Body of pancreas (tissue), 4 donors: ENCODE results near the gene PKD2.

Source experiments
- CTCF ChIP-seq, 7 experiments: fragments of 450-650 bp in 4 of 7; fragments of 200-600 bp in 3 of 7; sonication (generic) in 3 of 7; IDR thresholded peaks; one replicate each; pipeline ENCODE4 v1.5.1; 2016 to 2019; ENCODE audit warnings: antibody characterized with exemption in 7 of 7
- POLR2A ChIP-seq, 3 donors: fragments of 450-650 bp; IDR thresholded peaks; one replicate each; pipeline ENCODE4 v1.6.1; 2016; ENCODE audit warnings: antibody characterized with exemption in 3 of 3, mild to moderate bottlenecking in 2 of 3

- TF ChIP-seq CTCF (IDR thresholded peaks at IDR 0.05) (no peak), POLR2A (IDR thresholded peaks at IDR 0.05) (no peak)
Measured at GRCh38 chr4:87974856-87975462, 32.5 kb upstream of the PKD2 start.
